Measurements from ENCODE around the gene RAPGEF4. TPM values are rescaled to one million over a fixed set of nuclear protein-coding genes. Genes with fewer than 3 reads are reported as not detected.

RAPGEF4 gene
- total RNA-seq, 2 experiments from 2014 or later = 0.85 to 1.3 TPM

- no peaks in the 10 kb centered on the region for H3K36me3 Mint-ChIP-seq (ENCODE audit: low read depth)
- H3K4me3 Mint-ChIP-seq = no peak overlapping the region
- no peaks in the 10 kb centered on the region for H3K9me3 Mint-ChIP-seq
- H3K4me1 Mint-ChIP-seq (ENCODE audit: low read depth) = no peaks in the 10 kb centered on the region
- TF ChIP-seq CTCF (IDR thresholded peaks at IDR 0.05) = no peak
- ATAC-seq (no peak), DNase-seq (no peak)
- intact Hi-C loops (cut with micrococcal nuclease) = no loop called here
- CTCF ChIA-PET = interaction anchor here (0.8 kb wide), 1 partner anchor 43 kb away, joined by 3 read pairs; no protein-coding TSS in a partner anchor
- POLR2A ChIA-PET = no interaction called here
- H3K27me3 Mint-ChIP-seq = no peaks in the 10 kb centered on the region
- no peak overlapping the region for H3K27ac Mint-ChIP-seq
Observed at GRCh38 chr2:172753610-172754009, 18.0 kb downstream of the RAPGEF4 start.

GRCh38 chr2:172759441-172759840, 23.8 kb downstream of the RAPGEF4 start:
- peaks cover 8% of the 10 kb centered on the region for H3K9me3 Mint-ChIP-seq

GRCh38 chr2:172761306-172761705, 25.7 kb downstream of the RAPGEF4 start:
- H3K27ac Mint-ChIP-seq = no peak overlapping the region
- H3K4me3 Mint-ChIP-seq = no peak overlapping the region
- peaks cover 2% of the 10 kb centered on the region for H3K36me3 Mint-ChIP-seq (ENCODE audit: low read depth)
- ATAC-seq (no peak), DNase-seq (no peak)
- no peaks in the 10 kb centered on the region for H3K27me3 Mint-ChIP-seq
- H3K4me1 Mint-ChIP-seq (ENCODE audit: low read depth) = no peaks in the 10 kb centered on the region
- peaks cover 8% of the 10 kb centered on the region for H3K9me3 Mint-ChIP-seq
- CTCF ChIA-PET = no interaction called here
- intact Hi-C loops (cut with micrococcal nuclease) = no loop called here
- POLR2A ChIA-PET = no interaction called here
- no peak for TF ChIP-seq CTCF (IDR thresholded peaks at IDR 0.05)

More at GRCh38 chr2:172759441-172759840, 23.8 kb downstream of the RAPGEF4 start:
- DNase-seq (no peak), ATAC-seq (no peak)
- CTCF ChIA-PET = no interaction called here
- Mint-ChIP-seq H3K36me3 (ENCODE audit: low read depth) (peaks cover 2% of the 10 kb centered on the region), H3K4me3 (no peak overlapping the region), H3K27ac (no peak overlapping the region), H3K4me1 (ENCODE audit: low read depth) (no peaks in the 10 kb centered on the region), H3K27me3 (no peaks in the 10 kb centered on the region)
- POLR2A ChIA-PET = no interaction called here
- intact Hi-C loops (cut with micrococcal nuclease) = no loop called here
- TF ChIP-seq CTCF (IDR thresholded peaks at IDR 0.05) = no peak

- POLR2A ChIA-PET = no interaction called here
- ATAC-seq = no peak
- H3K27me3 Mint-ChIP-seq = no peaks in the 10 kb centered on the region
- H3K36me3 Mint-ChIP-seq (ENCODE audit: low read depth) = peaks cover 2% of the 10 kb centered on the region
- no peak for TF ChIP-seq CTCF (IDR thresholded peaks at IDR 0.05)
- peaks cover 8% of the 10 kb centered on the region for H3K9me3 Mint-ChIP-seq
- intact Hi-C loops (cut with micrococcal nuclease) = no loop called here
- DNase-seq = no peak
- H3K4me1 Mint-ChIP-seq (ENCODE audit: low read depth) = no peaks in the 10 kb centered on the region
- CTCF ChIA-PET = no interaction called here
- no peak overlapping the region for H3K4me3 Mint-ChIP-seq
- H3K27ac Mint-ChIP-seq = no peak overlapping the region
Observed at GRCh38 chr2:172762574-172762973, 26.9 kb downstream of the RAPGEF4 start.

GRCh38 chr2:172763079-172763478, 27.4 kb downstream of the RAPGEF4 start:
- no peaks in the 10 kb centered on the region for H3K4me1 Mint-ChIP-seq (ENCODE audit: low read depth)
- H3K36me3 Mint-ChIP-seq (ENCODE audit: low read depth) = peaks cover 2% of the 10 kb centered on the region
- H3K9me3 Mint-ChIP-seq = peaks cover 8% of the 10 kb centered on the region
- no peaks in the 10 kb centered on the region for H3K27me3 Mint-ChIP-seq
- H3K27ac Mint-ChIP-seq = no peak overlapping the region
- no peak for TF ChIP-seq CTCF (IDR thresholded peaks at IDR 0.05)
- POLR2A ChIA-PET = no interaction called here
- DNase-seq (no peak), ATAC-seq (no peak)
- intact Hi-C loops (cut with micrococcal nuclease) = no loop called here
- CTCF ChIA-PET = no interaction called here
- H3K4me3 Mint-ChIP-seq = no peak overlapping the region

Data from activated CD8-positive, alpha-beta T cell treated with anti-CD3 and anti-CD28 coated beads for 36 hours (primary cell).